Hindlimb muscle (tissue), 1 donor: ENCODE data around the gene IQGAP3. TPM values are rescaled to one million over a fixed set of nuclear protein-coding genes. Genes with fewer than 3 reads are reported as not detected.
A peak's percentile ranks its signal among the peaks of the same experiment; 100 is the strongest.
"Not testable (repeated sequence)": the region's sequence is repeated elsewhere in the genome, so short reads cannot be mapped to it uniquely, and the experiment has no call there.

Experiments
- DNase-seq: peaks from one replicate; pipeline ENCODE4 v3.0.0-alpha.2; 2013
- polyA plus RNA-seq: library from polyadenylated mRNA; unstranded; fragments of 120-200 nt; gene quantifications from one replicate; pipeline ENCODE4 v1.2.1, GENCODE V29; 2013; ENCODE audit not compliant: insufficient read length

IQGAP3 gene
- polyA plus RNA-seq, 1 donor, result 6.7 TPM

DNA sequence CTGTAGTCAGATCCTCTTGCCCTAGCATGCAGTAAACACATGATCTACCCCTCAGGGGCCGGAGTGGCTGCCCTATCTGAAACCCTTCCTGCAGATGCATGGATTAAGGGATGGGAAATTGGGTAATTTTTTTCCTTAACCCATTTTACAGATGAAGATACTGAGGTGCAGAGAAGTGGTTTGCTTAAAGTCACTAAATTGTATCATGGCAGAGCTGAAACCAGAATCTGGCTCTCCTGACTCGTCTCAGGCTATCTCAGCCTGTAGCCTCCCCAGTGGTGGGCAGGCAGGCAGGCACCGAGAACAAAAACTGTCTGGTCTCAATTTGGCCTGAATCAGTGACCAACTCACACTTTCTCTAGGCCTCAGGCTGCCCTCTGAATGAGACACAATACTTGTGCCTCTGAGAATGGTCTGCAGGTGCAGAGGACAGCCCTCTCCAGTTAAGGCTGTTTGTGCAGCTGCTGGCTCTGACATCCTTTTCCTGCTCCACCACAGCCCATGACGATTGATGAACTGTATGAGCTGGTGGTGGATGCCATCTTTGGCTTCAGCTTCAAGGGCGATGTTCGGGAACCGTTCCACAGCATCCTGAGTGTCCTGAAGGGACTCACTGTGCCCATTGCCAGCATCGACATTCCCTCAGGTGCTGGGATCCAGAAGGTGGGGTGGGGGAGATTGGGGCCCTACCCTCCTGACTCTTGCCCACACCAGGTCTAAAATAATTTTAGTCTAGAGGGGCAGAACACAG is 20.7 kb upstream of the IQGAP3 start:
- DNase-seq, result no peak

DNA sequence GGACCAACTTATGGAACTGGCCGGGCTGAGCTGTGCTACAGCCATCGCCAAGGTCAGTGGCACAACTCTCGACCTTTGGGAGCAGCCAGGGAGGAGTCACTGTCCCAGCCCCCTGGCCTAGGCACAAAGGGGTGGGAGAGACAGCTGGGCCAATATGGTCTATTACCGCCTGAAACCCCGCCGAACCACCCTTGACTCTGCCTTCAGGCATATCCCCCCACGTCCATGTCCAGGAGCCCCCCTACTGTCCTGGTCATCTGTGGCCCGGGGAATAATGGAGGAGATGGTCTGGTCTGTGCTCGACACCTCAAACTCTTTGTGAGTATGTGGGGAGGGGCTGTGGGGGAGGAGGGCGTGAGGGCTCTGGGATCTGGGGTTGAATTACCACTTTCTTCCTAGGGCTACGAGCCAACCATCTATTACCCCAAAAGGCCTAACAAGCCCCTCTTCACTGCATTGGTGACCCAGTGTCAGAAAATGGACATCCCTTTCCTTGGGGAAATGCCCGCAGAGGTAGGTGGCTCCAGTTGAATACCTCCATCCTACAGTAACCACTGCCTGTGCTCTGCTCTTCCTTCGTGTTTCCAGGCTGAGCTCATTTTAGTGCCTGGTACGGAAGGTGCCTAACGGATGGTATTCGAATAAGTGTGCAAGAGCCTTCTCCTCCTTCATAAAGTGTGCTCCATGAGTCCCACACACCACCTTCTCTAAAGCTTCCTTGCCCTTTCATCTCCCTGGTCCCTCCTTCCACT is 20.0 kb upstream of the IQGAP3 start:
- no peak for DNase-seq

DNA sequence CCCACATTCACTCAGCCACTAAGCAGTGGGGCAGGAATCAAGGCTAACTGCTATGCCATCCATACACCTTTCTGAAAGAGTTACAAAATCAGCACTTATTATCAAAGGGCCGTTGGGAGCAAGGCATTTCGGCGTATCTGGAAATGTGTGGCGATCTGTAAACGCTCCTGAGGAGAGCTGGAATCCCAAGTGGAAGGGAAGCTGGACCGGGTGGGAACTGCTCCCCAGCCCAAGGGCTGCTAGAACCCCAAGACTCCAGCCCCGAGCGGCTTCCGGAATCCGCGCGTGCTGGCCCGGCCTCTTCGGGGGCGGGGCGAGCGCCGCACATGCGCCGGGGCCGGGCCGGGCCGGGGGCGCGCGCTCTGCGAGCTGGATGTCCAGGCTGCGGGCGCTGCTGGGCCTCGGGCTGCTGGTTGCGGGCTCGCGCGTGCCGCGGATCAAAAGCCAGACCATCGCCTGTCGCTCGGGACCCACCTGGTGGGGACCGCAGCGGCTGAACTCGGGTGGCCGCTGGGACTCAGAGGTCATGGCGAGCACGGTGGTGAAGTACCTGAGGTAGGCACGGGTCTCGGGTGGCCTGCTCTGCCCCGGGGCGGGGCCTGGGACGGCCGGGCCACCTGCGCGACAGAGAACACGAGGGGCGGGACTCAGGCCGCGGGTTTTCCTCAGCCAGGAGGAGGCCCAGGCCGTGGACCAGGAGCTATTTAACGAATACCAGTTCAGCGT is 19.2 kb upstream of the IQGAP3 start, which contains the start of gene NAXE:
TSS of gene NAXE (plus strand) at position 345 of the 726 bp plus-strand sequence. CDS start at position 374, 29 bp downstream.
- peak; percentile 78 for DNase-seq

DNA sequence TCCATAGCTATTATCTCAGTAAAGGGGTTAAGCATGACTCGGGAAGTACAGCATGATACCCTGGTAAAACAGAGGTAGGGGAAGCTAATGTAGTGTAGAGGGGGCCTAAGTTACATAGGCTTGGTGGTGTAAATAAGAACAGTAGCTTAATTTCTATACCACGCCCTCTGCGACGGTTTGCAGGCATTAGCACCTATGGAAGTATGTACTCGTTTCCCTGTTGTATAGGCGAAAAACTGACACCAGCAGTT is 18.7 kb upstream of the IQGAP3 start:
- DNase-seq, result no peak

DNA sequence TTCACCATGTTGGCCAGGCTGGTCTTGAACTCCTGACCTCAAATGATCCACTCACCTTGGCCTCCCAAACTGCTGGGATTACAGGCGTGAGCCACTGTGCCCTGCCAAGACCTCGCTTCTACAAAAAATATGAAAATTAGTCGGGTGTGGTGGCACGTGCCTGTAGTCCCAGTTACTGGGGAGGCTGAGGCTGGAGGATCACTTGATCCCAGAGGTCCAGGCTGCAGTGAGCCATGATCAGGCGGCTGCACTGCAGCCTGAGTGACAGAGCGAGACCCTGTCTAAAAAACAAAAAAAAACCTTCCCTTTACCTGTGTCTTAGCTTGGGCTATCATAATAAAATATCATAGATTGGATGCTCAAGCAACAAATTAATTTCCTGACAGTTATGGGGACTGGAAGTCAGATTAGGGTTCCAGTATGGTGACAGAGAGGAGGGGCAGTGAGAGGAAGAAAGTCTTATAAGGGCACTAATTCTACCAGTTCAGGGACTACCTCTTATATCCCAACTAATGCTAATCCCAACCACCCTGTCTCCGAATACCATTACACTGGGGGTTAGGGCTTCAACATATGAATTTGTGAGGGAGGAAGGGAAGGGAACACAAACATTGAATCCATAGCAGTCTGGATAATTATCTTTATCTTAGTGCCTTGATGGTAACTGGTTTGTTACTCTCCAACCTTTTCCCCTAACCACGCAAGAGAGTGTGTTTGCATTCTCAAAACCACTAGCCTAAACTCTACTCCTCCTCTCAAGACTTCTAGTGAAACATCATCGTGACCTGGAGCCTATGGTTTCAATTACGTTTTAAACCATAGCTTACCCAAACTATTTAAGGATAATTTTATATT is 18.2 kb upstream of the IQGAP3 start:
- no peak for DNase-seq

DNA sequence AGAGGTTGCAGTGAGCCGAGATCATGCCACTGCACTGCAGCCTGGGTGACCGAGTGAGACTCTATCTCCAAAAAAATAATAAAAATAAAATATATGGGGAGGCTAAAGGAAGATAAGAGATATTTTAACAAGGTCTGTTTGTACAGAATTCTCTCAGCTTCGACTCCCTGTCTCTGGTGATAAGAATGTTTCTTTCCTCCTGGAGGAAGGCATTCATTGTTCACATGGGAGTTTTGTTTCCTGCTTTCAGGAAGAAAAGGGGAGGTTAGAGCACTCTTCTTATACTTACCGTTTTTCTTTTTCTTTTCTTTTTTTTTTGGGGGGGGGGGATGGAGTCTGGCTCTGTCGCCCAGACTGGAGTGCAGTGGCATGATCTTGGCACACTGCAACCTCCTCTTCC is 17.2 kb upstream of the IQGAP3 start:
- DNase-seq, result no peak

DNA sequence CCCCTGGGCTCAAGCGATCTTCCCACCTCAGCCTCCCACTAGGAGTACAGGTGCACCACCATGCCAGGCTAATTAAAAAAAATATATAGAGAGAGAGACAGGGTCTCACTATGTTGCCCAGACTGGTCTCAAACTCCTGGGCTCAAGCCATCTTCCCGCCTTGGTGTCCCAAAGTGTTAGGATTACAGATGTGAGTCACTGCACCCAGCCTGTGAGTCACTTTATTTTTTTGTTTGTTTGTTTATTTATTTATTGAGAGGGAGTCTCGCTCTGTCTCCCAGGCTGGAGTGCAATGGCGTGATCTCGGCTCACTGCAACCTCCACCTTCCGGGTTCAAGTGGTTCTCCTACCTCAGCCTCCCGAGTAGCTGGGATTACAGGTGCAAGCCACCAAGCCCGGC is 15.6 kb upstream of the IQGAP3 start:
- not testable (repeated sequence) for DNase-seq

DNA sequence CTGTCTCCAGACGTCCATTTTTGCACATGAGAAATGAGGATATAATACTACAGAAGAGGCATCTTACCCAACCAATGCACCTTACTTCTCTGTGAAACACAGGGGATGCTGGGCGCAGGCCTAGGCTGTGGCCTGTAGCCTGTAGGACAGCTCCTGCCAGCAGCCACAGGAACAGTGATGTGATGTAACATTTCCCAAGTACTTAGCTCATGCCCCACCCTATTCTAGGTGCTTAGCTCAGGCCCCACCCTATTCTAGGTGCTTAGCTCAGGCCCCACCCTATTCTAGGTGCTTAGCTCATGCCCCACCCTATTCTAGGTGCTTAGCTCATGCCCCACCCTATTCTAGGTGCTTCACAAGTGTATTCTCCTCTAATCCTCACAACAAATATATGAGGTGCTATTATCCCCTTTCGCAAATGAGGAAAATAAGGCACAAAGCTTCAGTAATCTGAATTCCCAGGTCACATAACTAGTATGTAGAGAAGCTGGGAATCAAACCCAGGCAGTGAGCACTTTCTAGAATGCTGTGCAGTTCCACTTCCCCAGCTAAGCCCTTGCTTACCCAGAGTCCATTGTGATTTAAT is 14.6 kb upstream of the IQGAP3 start:
- DNase-seq, result no peak

DNA sequence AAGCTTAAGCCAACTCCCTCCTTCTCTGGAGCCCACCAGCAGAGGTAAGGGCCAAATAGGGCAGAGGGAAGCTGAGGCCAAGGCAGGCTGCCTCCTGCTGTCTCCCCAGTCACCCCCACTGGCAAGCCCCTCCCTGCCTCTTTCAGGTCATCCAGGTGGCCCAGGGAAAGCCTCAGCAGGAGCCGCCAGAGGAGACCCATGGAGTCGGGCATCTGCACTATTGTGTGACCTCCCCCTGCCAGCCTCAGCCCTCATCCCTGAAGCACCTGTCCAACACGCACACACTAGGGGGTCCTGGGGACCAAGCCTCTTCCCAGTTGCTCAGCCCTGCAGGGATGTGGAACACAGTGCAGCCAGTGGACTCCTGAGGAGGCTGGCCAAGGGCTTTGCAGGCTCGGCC is 14.0 kb upstream of the IQGAP3 start:
- DNase-seq, result no peak

DNA sequence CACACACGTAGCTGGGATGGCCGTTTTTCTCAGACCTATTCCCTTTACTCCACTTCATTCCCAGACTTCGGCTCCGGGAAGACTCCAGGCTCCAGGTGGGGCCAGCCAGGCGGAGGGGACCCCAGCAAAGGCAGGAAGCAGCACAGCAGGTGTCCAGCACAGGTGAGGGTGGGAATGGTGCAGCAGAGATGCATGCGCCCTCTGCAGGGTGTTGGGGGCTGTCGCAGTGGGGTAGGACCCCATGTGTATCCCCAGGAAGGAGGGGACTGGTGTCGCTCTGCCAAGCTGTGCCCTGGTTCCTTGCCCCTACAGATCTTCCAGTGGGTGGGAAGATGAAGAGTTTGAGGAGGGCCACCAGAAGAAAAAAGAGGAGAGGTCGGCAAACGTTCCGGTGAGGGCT is 12.4 kb upstream of the IQGAP3 start:
- DNase-seq, result no peak

DNA sequence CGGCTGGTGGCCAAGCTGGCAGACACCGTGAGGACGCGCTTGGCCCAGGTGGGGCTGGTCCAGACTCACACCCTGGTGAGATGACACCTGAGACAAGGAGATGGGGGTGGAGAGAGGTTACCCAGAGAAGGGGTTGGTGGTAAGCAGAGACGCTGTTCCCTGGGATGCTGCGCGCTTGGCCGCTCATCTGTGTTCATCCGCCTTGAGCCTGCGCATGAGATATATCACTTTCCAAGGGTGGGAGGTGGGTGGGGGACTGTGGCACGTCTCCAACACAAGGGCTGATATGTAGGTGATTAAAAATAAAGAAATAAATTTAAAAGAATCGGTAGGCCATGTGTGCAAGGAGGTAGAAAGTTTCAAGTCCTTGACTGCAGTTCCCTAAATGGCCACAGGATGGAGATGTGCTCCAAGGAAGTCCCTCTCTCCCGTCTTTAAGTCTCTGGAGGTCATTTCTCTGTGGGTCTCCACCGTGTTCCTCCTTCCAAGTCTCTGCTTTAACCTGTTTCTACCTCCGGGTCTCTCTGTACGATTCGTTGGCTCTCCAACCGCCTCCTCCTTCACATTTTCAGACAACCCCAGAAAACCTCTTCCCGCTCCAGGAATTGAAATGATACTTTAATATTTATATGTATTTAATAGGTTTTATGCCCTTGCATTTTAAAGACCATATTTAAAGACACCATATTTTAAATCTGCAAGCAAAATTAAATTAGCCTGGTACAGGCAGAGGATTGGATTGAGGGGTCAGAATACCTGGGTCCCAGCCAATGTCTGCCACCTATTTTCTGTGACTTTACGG is 11.7 kb upstream of the IQGAP3 start:
- peak; percentile 68 for DNase-seq

DNA sequence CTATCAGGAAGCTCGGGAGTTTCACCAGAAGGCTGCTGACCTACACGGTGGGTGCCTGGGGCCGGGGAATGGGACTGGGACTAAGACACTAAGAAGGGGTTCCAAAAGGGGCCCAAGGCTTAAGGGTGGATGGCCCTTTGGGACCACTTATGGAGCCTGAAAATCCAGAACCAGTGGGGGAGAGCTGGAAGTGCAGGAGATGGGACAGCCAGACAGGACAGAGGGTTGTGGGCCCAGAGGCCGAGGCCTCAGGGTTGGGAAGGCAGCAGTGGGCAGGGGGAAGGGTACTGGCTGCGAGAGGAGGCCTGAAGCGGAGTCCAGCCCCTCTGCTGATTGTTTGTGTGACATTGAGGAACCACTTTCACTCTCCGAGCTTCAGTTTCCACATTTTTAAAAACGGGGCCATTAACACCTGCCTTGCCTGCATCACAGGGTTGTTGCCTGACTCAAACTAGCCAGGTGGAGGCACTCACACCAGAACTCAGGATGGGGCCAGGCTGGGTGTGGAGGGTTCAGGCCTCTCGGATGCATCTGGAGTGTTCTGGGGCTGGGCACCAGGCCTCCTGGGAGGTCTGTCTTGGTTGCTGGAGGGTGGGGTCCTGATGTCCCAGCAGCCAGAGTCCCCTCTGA is 10.1 kb upstream of the IQGAP3 start:
- no peak for DNase-seq

DNA sequence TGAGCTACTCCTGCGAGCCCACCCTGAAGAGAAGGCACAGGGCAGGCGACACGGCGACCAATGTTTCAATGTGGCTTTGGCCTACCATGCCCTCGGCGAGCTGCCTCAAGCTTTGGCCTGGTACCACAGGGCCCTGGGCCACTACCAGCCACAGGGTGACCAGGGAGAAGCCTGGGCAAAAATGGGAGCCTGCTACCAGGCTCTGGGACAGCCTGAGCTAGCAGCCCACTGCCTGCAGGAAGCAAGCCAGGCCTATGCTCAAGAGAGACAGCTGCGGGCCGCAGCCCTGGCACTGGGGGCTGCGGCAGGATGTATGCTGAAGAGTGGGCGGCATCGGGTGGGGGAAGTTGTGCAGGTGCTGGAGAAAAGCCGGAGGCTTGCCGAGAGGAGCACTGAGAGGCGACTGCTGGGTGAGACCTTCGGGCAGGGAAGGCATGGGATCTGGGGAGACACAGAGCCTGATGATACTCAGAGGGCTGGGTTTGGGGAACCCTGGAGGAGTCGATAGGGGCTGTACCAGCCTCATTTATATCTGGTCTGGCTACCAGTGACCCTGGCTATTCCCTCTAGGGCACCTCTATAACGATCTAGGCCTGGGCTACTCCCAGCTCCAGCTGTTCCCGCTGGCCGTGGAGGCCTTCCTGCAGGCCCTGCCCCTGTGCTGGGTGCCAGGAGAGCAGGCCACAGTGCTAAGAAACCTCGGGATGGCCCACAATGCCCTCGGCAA is 9.5 kb upstream of the IQGAP3 start:
- DNase-seq, result no peak

DNA sequence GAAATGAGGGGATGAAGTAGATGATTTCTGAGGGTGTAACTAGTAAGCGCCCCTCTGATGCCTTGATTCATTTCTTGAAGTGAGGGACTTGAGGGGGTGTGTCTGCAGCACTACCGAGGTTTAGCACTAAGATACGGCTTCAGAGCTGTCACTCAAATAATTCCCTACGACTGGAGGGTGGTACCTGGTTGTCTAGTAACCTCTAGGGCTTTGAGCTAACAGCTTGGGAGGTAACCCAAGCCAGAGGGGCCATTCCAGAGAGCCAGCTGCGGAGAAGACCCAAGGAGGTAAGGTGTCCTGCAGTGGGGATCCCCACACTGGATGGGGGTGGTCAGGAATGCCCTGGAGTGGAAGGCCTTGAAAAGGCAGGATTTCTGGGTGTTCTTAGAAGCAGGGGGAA is 7.1 kb upstream of the IQGAP3 start, which contains the start of gene TTC24:
TSS of gene TTC24 (plus strand) at position 252 of the 400 bp plus-strand sequence. CDS start 1,642 bp downstream, outside the sequence.
- DNase-seq, result no peak

DNA sequence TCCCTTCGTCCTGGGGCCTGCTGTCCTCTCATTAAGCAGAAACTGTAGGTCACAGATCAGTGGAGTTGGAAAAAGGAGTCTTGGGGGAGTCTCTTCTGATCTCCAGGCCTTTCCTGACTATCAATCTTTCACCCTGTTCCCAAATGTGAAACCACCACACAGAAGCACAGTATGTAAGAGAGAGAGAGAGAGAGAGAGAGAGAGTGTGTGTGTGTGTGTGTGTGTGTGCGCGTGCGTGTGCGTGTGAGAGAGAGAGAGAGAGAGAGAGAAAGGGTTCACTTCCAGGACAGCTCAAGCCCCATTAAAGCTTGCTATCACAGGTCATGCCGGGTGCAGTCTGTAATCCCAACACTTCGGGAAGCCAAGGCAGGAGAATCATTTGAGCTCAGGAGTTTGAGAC is 5.7 kb upstream of the IQGAP3 start:
- DNase-seq, result no peak

DNA sequence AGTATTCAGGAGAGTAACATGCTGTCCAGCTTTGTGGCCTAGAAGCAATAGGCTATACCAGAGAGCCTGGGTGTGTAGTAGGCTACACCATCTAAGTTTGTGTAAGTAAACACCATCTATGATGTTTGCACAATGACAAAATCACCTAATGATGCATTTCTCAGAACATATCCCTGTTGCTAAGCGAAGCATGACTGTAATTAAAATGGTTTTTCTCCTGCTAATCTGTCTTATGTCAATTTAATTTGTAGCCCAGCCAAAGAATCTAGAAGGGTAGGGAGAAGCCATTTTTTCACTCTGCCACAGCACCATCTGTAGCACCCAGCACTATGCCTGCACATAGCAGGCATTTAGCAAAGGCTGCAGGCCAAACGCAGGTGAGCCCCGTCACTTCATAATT is 5.2 kb upstream of the IQGAP3 start:
- DNase-seq, result no peak

DNA sequence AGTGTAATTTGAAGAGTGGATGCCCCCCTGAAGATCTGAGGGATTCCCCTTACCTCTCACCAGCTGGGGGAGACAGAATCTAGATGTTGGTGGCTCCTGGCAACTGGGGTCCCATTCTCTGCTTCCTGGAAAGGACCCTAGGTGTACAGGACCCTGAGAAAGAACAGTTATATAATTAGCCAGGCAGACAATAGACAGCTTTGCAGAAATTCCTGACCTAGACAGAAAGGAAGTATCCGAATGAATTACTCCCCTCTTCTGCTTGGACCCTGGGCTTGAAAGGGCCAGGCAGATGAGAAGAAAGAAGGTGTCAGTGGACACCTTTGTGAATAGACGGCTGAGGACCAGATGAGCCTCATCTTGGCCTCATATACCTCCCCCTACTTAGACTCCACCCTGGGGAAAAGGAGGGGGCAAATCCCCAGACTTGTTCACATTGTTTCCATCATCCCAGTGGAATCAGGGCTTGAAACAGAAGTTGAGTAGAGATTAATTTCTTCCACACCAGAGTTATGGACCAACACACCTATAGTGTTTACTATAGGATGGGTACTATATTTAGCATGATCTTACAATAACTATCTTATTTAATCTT is 1.8 kb upstream of the IQGAP3 start:
- DNase-seq, result no peak

DNA sequence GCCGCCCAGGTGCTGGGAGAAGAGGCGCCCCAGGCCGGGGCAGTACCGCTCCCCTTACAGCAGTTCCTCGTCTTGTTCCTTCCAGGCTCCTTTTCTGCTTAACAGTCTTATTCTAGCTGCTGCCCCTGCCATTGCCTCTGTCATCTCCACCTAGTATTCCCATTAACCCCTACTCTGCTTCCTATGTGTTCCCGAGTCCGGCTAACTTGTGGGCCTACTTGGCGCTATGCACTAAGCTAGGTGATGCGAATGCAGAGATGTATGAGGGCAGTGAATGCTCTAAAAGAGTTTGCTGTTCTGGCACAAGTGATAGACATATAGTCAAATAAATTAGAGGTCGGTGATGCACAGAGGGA is 276 bp upstream of the IQGAP3 start:
- no peak for DNase-seq

DNA sequence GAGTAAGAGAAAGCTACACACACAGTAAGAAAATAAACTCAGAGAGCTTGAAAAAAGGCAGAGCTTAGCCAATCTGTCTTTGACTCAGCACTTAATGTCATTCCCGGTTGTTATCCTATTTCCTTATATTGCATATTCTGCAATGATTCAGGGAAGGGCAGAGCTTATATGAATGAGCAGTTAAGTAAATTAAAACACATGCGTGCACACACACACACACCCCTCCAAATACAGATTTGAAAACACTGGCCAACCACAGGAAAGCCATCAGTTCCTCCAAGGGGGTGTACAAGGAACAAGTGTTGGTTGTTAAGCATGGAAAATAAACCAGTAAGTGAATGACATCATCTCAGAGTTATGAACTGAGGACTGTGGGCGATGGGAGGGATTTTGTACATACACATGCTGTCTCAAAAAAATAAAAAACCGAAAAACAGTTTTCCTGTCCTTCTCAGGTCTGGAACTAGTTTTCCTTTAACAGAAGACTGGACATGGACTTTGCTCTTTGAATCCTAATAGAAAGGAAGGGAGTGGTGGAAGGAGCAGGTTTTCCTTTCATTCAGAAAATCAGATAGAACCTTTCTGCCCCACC is 1.0 kb downstream of the IQGAP3 start:
- no peak for DNase-seq
